Measurements from ENCODE around the gene TLX1. TPM values are rescaled to one million over a fixed set of nuclear protein-coding genes. Genes with fewer than 3 reads are reported as not detected.

The TLX1 gene
- total RNA-seq, 4 donors from 2014 or later: not detected

DNA sequence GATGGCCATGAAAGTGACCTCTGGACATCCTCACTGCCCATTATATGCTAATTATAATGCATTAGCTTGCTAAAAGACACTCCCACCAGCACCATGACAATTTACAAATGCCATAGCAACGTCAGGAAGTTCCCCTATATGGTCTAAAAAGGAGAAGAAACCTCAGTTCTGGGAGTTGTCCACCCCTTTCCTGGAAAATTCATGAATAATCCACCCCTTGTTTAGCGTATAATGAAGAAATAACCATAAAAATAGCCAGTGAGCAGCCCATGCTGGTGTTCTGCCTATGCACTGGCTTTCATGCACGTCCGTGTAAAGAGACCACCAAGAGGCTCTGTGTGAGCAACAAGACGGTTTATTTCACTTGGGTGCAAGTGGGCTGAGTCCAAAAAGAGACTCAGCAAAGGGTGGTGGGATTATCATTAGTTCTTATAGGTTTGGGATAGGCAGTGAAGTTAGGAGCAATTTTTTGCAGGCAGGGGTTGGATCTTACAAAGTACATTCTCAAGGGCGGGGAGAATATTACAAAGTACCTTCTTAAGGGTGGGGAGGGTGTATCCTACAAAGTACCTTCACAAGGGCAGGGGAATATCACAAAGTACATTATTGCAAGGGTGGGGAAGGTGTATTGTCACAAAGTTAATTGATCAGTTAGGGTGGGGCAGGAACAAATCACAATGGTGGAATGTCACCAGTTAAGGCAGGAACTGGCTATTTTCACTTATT lies 52.5 kb downstream of the TLX1 start:
- Histone ChIP-seq H3K4me1 (no peaks in the 10 kb centered on the region), H3K9me3 (no peaks in the 10 kb centered on the region), H3K36me3 (no peaks in the 10 kb centered on the region), H3K4me3 (no peak overlapping the region), H3K27ac (no peak overlapping the region), H3K27me3 (no peaks in the 10 kb centered on the region)
- intact Hi-C loops (cut with DNase I; ENCODE audit: low total_unique reads) (no loop called here), in situ Hi-C loops (cut with MboI; ENCODE audit: low sequenced_read_pairs in 4 of 4) (no loop called here)
- ATAC-seq (no peak), DNase-seq (no peak)
- TF ChIP-seq, protein P1, sequence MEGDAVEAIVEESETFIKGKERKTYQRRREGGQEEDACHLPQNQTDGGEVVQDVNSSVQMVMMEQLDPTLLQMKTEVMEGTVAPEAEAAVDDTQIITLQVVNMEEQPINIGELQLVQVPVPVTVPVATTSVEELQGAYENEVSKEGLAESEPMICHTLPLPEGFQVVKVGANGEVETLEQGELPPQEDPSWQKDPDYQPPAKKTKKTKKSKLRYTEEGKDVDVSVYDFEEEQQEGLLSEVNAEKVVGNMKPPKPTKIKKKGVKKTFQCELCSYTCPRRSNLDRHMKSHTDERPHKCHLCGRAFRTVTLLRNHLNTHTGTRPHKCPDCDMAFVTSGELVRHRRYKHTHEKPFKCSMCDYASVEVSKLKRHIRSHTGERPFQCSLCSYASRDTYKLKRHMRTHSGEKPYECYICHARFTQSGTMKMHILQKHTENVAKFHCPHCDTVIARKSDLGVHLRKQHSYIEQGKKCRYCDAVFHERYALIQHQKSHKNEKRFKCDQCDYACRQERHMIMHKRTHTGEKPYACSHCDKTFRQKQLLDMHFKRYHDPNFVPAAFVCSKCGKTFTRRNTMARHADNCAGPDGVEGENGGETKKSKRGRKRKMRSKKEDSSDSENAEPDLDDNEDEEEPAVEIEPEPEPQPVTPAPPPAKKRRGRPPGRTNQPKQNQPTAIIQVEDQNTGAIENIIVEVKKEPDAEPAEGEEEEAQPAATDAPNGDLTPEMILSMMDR (IDR thresholded peaks at IDR 0.05 in 4 of 5, conservative IDR thresholded peaks at IDR 0.05 in 1 of 5): no peak

Other genes with a start within 250 kb of the TLX1 start
- 10 to 100 TPM in 3 of 4 donors, 1 to 10 TPM in 1; 9.2 to 23.0 (median 20.1) TPM for gene SLF2, start 218.3 kb upstream of the TLX1 start, total RNA-seq
- gene SEMA4G, start 161.8 kb upstream of the TLX1 start, total RNA-seq: 1 to 10 TPM in 1 of 4 donors, under 1 TPM in 3; 0.46 to 1.1 (median 0.52) TPM
- gene MRPL43, start 143.8 kb upstream of the TLX1 start, total RNA-seq: 100 to 1,000 TPM in 1 of 4 donors, 10 to 100 TPM in 3; 83.3 to 129 (median 92.5) TPM
- 10 to 100 TPM in 2 of 4 donors, 1 to 10 TPM in 2; 8.2 to 19.8 (median 10.0) TPM for gene TWNK, start 143.8 kb upstream of the TLX1 start, total RNA-seq
- 10 to 100 TPM; 22.5 to 44.7 (median 26.7) TPM for gene LZTS2, start 131.5 kb upstream of the TLX1 start, total RNA-seq
- gene PDZD7, start 100.2 kb upstream of the TLX1 start, total RNA-seq: under 1 TPM in 1 of 4 donors, not detected in 3; 0.11 TPM
- 1 to 10 TPM; 4.2 to 9.5 (median 7.0) TPM for gene SFXN3, start 100.1 kb upstream of the TLX1 start, total RNA-seq
- gene KAZALD1, start 69.3 kb upstream of the TLX1 start, total RNA-seq: 1 to 10 TPM; 1.7 to 3.6 (median 2.2) TPM
- gene LBX1, start 98.2 kb downstream of the TLX1 start, total RNA-seq: 10 to 100 TPM; 10.7 to 25.9 (median 13.0) TPM
- gene BTRC, start 222.9 kb downstream of the TLX1 start, total RNA-seq: 10 to 100 TPM in 3 of 4 donors, 1 to 10 TPM in 1; 8.7 to 17.3 (median 12.6) TPM